ENCODE results near the gene SCP2D1. TPM values are rescaled to one million over a fixed set of nuclear protein-coding genes. Genes with fewer than 3 reads are reported as not detected.

The SCP2D1 gene
- total RNA-seq, 2 experiments from 2014 or later: not detected

GRCh38 chr20:18853946-18854646 is 40.5 kb downstream of the SCP2D1 start:
- H3K4me1 Mint-ChIP-seq (ENCODE audit: low read depth): no peaks in the 10 kb centered on the region
- DNase-seq: no peak
- CTCF ChIA-PET: no interaction called here
- peaks cover 13% of the 10 kb centered on the region for H3K27me3 Mint-ChIP-seq (ENCODE audit: low read depth)
- H3K9me3 Mint-ChIP-seq: no peaks in the 10 kb centered on the region
- no peaks in the 10 kb centered on the region for H3K36me3 Mint-ChIP-seq (ENCODE audit: low read depth)
- intact Hi-C loops (cut with micrococcal nuclease): no loop called here
- H3K27ac Mint-ChIP-seq: no peak overlapping the region
- no peak overlapping the region for H3K4me3 Mint-ChIP-seq

- H3K27ac Mint-ChIP-seq: no peak overlapping the region
- H3K4me3 Mint-ChIP-seq: no peak overlapping the region
- intact Hi-C loops (cut with micrococcal nuclease): no loop called here
- peaks cover 15% of the 10 kb centered on the region for H3K27me3 Mint-ChIP-seq (ENCODE audit: low read depth)
- H3K4me1 Mint-ChIP-seq (ENCODE audit: low read depth): no peaks in the 10 kb centered on the region
- CTCF ChIA-PET: no interaction called here
- H3K9me3 Mint-ChIP-seq: peaks cover 8% of the 10 kb centered on the region
- DNase-seq: no peak
- H3K36me3 Mint-ChIP-seq (ENCODE audit: low read depth): no peaks in the 10 kb centered on the region
These were observed 42.3 kb downstream of the SCP2D1 start for GRCh38 chr20:18855882-18856281.

- Mint-ChIP-seq H3K9me3 (peaks cover 8% of the 10 kb centered on the region), H3K36me3 (ENCODE audit: low read depth) (no peaks in the 10 kb centered on the region), H3K4me1 (ENCODE audit: low read depth) (no peaks in the 10 kb centered on the region), H3K4me3 (no peak overlapping the region), H3K27ac (no peak overlapping the region), H3K27me3 (ENCODE audit: low read depth) (peaks cover 15% of the 10 kb centered on the region)
- intact Hi-C loops (cut with micrococcal nuclease): no loop called here
- DNase-seq: no peak
- CTCF ChIA-PET: no interaction called here
These were observed 43.3 kb downstream of the SCP2D1 start for GRCh38 chr20:18856873-18857272.

GRCh38 chr20:18857640-18858039 is 44.1 kb downstream of the SCP2D1 start:
- Mint-ChIP-seq H3K27ac (no peak overlapping the region), H3K9me3 (peaks cover 8% of the 10 kb centered on the region), H3K4me1 (ENCODE audit: low read depth) (no peaks in the 10 kb centered on the region), H3K4me3 (no peak overlapping the region), H3K36me3 (ENCODE audit: low read depth) (no peaks in the 10 kb centered on the region), H3K27me3 (ENCODE audit: low read depth) (peaks cover 11% of the 10 kb centered on the region)
- intact Hi-C loops (cut with micrococcal nuclease): no loop called here
- CTCF ChIA-PET: no interaction called here
- no peak for DNase-seq

- Mint-ChIP-seq H3K4me3 (no peak overlapping the region), H3K36me3 (ENCODE audit: low read depth) (no peaks in the 10 kb centered on the region), H3K4me1 (ENCODE audit: low read depth) (no peaks in the 10 kb centered on the region), H3K9me3 (peaks cover 10% of the 10 kb centered on the region), H3K27ac (no peak overlapping the region), H3K27me3 (ENCODE audit: low read depth) (peaks cover 8% of the 10 kb centered on the region)
- CTCF ChIA-PET: no interaction called here
- no peak for DNase-seq
- intact Hi-C loops (cut with micrococcal nuclease): no loop called here
These were observed 45.2 kb downstream of the SCP2D1 start for GRCh38 chr20:18858816-18859215.

Other genes with a start within 250 kb of the SCP2D1 start
- gene SMIM26, start 246.4 kb upstream of the SCP2D1 start, total RNA-seq: 10 to 100 TPM; 57.3 to 60.0 TPM
- gene DTD1, start 225.7 kb upstream of the SCP2D1 start, total RNA-seq: 10 to 100 TPM; 46.4 to 47.1 TPM